Right kidney (tissue), 9 donors: Measurements from ENCODE around the gene ABHD5.
"Not testable (repeated sequence)": the region's sequence is repeated elsewhere in the genome, so short reads cannot be mapped to it uniquely, and the experiment has no call there.

ENCODE experiments used
- DNase-seq: peaks from one replicate; pipeline ENCODE4 v3.0.0-alpha.2; 2016
- long read RNA-seq, 8 donors: transcript quantifications; one replicate each; lab custom pipeline, GENCODE V29; 2026

ABHD5 gene
- long read RNA-seq, donor 1, full-length matches to known transcripts, result 6 of 6 reads
- long read RNA-seq, donor 1, partial matches to known transcripts, result 0 of 6 reads
- long read RNA-seq, donor 1, other reads (novel, unspliced or antisense), result 0 of 6 reads
- long read RNA-seq, donor 2, full-length matches to known transcripts, result 3 of 3 reads
- long read RNA-seq, donor 2, partial matches to known transcripts, result 0 of 3 reads
- long read RNA-seq, donor 2, other reads (novel, unspliced or antisense), result 0 of 3 reads
- long read RNA-seq, donor 3, full-length matches to known transcripts, result 3 of 3 reads
- long read RNA-seq, donor 3, partial matches to known transcripts, result 0 of 3 reads
- long read RNA-seq, donor 3, other reads (novel, unspliced or antisense), result 0 of 3 reads
- long read RNA-seq, donor 4, full-length matches to known transcripts, result 7 of 7 reads
- long read RNA-seq, donor 4, partial matches to known transcripts, result 0 of 7 reads
- long read RNA-seq, donor 4, other reads (novel, unspliced or antisense), result 0 of 7 reads
- long read RNA-seq, donor 5, full-length matches to known transcripts, result 6 of 6 reads
- long read RNA-seq, donor 5, partial matches to known transcripts, result 0 of 6 reads
- long read RNA-seq, donor 5, other reads (novel, unspliced or antisense), result 0 of 6 reads
- long read RNA-seq, donor 6, full-length matches to known transcripts, result 4 of 4 reads
- long read RNA-seq, donor 6, partial matches to known transcripts, result 0 of 4 reads
- long read RNA-seq, donor 6, other reads (novel, unspliced or antisense), result 0 of 4 reads
- long read RNA-seq, donor 7, full-length matches to known transcripts, result 4 of 4 reads
- long read RNA-seq, donor 7, partial matches to known transcripts, result 0 of 4 reads
- long read RNA-seq, donor 7, other reads (novel, unspliced or antisense), result 0 of 4 reads
- long read RNA-seq, donor 8, full-length matches to known transcripts, result 8 of 8 reads
- long read RNA-seq, donor 8, partial matches to known transcripts, result 0 of 8 reads
- long read RNA-seq, donor 8, other reads (novel, unspliced or antisense), result 0 of 8 reads

- DNase-seq, result peak; percentile 97
Observed at GRCh38 chr3:43690400-43691119, at the start of gene ABHD5. Gene ABHD5 (plus strand): TSS chr3:43690938. CDS start chr3:43690993, 55 bp downstream.

DNA sequence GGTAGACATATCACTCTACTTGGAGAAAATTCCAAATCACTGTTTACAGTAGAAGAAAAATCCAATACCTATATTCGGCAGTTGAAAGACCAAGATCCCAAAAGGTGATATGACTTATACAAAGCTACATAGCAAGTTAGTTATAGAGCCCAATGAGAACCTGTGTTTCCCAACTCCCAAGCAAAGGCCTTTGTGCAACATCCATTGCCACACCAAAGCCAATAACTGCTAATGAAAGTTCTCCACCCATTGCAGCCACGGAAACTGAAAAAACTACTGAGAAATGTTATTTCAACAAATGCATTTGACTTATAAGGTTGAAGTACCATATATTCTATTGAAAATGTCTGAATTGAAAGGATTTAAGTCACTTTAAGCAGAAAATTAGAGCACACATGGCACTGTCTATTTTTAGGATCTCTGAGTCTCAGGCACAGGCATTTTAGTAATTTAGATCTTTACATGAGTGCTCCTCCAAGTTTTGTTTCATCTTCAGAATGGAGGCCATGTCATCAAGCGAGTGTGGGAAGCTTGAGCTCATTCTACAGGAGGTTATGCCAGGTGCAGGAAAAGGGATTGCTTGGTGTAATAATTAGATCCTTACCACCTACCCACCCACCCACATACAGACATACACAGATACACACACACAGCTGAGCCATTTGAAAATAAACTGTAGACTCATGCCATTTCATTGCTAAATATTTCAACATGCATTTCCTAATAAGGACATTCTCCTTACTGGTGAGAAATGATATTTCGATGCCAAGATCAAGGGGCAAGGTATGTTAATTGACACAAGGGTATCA lies 49.2 kb upstream of the ABHD5 start:
- no peak for DNase-seq

DNA sequence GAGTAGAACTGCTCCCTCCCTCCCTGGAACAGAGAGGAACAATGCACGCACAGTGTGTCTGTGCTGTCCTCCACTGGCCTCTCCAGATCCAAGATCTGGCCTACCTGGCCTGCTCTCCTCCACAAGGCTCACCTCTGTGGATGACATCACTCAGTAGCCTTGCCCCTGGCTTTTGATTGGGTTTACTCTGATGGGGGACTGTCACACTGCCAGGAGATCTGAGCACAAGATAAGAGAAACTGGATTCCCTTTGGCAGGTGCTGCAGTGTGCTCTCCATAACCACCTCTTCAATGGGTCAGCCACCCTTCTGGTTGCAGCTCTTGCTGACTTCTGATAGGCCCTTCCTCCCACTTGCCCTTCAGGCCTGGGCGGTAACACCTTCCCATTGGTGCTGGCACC lies 46.3 kb upstream of the ABHD5 start:
- DNase-seq, result no peak

- no peak for DNase-seq
Observed at GRCh38 chr3:43647331-43648166, 43.2 kb upstream of the ABHD5 start.

- DNase-seq, result no peak
Observed at GRCh38 chr3:43648957-43649356, 41.8 kb upstream of the ABHD5 start.

DNA sequence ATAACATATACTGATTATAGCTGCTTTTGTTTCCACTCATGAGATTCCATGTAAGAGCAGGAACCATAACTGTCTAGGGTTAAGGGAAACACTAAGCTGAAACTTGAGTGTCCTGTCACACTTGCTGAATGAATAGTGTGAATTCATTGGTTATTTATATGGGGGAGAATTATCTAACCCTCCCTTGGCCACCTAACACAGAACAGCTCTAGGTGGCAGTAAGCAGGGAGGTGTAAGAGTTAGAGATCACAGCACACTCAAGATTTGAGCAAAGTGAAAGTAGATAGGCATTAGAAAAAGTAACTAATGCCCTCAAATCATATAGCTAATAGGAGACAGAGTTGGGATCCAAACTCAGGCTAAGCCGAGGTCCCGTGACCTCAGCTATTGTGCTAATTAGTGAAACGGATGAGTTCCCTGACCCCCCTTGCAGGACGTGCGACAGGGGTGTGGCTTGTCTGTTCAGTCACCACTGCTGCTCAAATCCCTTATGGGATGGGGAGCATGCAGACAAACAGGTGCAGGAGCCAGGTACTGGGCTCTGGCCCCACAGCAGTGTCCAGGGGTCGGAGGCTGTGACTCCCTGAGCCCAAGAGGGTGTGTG lies 41.3 kb upstream of the ABHD5 start:
- no peak for DNase-seq

GRCh38 chr3:43650345-43650744 lies 40.4 kb upstream of the ABHD5 start:
- no peak for DNase-seq

DNA sequence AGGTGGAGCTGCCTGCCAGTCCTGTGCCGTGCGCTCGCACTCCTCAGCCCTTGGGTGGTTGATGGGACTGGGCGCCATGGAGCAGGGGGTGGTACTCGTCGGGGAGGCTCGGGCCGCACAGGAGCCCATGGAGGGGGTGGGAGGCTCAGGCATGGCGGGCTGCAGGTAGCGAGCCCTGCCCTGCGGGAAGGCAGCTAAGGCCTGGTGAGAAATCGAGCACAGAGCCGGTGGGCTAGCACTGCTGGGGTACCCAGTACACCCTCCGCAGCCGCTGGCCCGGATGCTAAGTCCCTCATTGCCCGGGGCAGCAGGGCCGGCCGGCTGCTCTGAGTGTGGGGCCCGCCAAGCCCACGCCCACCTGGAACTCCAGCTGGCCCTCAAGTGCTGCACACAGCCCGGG lies 34.3 kb upstream of the ABHD5 start:
- DNase-seq, result not testable (repeated sequence)

DNA sequence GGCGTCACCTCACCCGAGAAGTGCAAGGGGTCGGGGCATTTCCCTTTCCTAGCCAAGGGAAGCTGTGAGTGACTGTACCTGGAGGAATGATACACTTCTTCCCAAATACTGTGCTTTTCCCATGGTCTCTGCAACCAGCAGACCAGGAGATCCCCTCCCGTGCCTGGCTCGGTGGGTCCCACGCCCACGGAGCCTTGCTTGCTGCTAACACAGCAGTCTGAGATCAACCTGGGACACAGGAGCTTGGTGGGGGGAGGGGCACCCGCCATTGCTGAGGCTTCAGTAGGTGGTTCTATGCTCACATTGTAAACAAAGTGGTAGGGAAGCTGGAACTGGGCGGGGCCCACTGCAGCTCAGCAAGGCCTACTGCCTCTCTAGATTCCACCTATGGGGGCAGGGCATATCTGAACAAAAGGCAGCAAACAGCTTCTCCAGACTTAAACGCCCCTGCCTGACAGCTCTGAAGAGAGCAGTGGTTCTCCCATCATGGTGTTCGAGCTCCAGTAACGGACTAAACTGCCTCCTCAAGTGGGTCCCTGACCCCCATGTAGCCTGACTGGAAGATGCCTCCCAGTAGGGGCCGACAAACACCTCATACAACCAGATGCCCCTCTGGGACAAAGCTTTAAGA lies 31.4 kb upstream of the ABHD5 start:
- DNase-seq, result no peak

DNA sequence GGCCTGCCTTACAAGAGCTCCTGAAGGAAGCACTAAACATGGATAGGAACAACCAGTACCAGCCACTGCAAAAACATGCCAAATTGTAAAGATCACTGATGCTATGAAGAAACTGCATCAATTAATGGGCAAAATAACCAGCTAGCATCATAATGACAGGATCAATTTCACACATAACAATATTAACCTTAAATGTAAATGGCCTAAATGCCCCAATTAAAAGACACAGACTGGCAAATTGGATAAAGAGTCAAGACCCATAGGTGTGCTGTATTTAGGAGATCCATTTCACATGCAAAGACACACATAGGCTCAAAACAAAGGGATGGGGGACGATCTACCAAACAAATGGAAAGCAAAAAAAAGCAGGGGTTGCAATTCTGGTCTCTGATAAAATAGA lies 29.4 kb upstream of the ABHD5 start:
- DNase-seq, result not testable (repeated sequence)

- DNase-seq, result not testable (repeated sequence)
Observed at GRCh38 chr3:43665011-43665410, 25.7 kb upstream of the ABHD5 start.

DNA sequence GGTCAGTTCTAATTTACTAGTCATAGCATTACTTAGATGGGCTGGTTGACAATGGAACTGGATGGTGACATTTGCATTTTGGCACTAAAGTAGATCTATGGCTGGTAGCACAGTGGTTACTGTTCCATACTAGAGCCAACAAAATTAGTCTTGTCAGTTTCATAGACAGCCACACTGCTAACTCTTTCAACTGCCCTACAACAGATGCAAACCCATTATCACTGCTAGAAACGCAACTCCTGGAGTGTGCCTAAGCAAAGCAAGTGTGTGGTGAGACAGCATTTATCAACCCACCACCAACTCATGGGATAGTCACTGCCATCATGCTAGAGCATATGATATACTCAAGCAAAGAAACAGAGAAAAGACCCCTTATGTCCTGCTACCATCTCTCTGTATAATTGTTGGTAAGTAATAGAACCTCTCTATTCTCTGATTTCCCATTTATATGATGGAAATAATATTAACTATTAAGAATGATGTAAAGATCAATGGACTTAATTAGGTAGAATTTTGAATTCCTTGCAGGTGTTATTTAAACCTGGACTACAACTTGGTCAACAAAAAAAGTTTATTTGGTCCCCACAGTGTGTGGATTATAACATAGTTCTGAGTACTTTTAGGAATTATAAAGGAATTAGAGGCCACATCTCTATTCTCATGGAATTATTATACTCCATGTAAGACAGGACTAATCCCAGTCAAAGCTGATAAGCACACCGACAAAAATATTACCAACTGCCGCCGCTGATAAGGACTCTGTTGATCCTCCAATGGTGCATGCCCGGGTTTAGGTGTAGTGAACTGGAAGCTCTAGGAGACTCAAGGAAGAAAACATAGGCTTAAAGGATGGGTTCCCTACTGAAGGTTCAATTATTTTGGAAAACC lies 19.9 kb upstream of the ABHD5 start:
- no peak for DNase-seq

DNA sequence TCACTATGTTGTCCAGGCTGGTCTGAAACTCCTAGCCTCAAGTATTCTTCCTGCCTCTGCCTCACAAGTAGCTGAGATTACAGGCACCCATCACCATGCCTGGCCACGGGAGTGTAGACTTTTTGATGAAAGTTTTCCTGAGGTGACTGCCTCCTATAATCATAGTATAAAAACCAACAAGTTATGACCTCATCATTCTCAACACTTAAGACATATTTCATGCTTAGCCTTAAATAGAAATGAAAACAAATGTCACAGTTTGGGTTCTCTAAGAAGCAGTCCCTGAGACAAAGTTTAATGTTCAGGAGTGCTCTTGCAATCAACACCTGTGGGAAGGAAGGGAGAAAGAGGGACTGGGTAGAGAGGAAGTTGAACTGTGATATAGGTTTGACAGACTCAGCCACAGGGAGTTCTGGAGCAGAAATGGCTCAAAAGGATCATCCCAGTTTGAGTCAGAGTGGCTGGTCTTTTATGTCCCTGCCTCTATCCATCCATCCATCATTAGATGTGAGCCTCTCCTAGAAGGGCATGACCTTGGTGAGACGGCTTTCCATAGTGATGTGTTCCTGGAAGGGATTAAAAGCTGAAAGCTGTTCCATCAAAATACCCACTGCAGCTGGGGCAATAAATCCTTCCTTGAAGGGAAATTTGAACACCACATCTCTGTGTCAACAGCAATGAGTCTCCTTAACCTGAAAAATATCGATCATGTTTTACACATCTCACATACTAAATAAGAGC lies 16.2 kb upstream of the ABHD5 start:
- no peak for DNase-seq

DNA sequence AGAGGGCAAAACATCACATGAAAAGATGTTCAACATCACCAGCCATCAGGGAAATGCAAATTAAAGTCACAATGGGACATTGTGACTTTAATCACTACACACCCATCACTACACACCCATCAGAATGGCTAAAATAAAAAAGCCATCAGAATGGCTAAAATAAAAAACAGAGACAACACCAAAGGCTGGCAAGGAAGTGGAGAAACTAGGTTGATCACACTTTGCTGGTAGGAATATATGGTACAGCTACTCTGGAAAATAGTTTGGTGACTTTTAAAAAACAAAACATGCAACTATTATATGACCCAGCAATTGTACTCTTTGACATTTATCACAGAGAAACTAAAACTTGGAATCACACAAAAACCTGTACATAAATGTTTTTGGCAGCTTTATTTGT lies 15.1 kb upstream of the ABHD5 start:
- no peak for DNase-seq

DNA sequence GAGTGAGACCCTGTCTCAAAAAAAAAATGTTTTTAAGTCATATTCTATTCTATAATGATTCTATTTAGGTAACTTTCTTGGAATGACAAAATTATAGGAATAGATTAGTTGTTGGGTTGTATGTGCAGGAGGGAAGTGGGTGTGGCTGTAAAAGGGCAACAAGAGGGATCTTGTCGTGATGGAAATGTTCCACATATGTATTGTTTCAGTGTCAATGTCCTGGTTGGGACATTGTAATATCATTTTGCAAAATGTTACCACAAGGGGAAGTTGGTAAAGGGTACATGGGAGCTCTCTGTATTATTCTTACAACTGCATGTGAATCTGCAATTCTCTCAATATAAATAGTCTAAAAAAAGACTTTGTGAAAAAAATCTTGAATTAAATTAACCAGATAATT lies 14.3 kb upstream of the ABHD5 start:
- DNase-seq, result no peak

- DNase-seq, result not testable (repeated sequence)
Observed at GRCh38 chr3:43678375-43678774, 12.4 kb upstream of the ABHD5 start.

DNA sequence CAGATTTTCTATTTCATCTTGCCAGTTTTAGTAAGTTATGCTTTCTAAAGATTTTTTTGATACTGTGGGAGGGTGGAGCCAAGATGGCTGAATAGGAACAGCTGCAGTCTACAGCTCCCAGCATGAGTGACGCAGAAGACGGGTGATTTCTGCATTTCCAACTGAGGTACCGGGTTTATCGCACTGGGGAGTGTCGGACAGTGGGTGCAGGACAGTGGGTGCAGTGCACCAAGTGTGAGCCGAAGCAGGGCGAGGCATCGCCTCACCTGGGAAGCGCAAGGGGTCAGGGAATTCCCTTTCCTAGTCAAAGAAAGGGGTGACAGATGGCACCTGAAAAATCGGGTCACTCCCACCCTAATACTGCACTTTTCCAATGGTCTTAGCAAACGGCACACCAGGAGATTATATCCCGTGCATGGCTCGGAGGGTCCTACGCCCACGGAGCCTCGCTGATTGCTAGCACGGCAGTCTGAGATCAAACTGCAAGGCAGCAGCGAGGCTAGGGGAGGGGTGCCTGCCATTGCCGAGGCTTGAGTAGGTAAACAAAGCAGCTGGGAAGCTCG lies 11.8 kb upstream of the ABHD5 start:
- DNase-seq, result not testable (repeated sequence)
